Fibroblast of the aortic adventitia (primary cell): ENCODE results near the gene UBAC2. TPM values are rescaled to one million over a fixed set of nuclear protein-coding genes. Genes with fewer than 3 reads are reported as not detected.

Experiments
- DNase-seq: peaks from one replicate; pipeline ENCODE4 v3.0.0-alpha.2; 2010; ENCODE audit warnings: low read depth
- H3K4me3 ChIP-seq: 2 replicates; pipeline ENCODE4 v1.5.1; 2011; ENCODE audit warnings: low read depth, mild to moderate bottlenecking, control low read depth, low read length, moderate library complexity
- total RNA-seq: library from RNA; depleted of rRNA; stranded (reverse); fragments of >200 nt; gene quantifications from 2 replicates; pipeline ENCODE4 v1.2.3, GENCODE V29; 2012; ENCODE audit warnings: low replicate concordance
- TF ChIP-seq, protein P1 (sequence below): IDR thresholded peaks from 2 replicates; pipeline ENCODE4 v1.5.1; 2011; ENCODE audit warnings: mild to moderate bottlenecking, low read length, control low read depth, inconsistent platforms; ENCODE audit not compliant: insufficient read depth

Gene UBAC2
- total RNA-seq, 1 donor = 33.8 TPM

DNA sequence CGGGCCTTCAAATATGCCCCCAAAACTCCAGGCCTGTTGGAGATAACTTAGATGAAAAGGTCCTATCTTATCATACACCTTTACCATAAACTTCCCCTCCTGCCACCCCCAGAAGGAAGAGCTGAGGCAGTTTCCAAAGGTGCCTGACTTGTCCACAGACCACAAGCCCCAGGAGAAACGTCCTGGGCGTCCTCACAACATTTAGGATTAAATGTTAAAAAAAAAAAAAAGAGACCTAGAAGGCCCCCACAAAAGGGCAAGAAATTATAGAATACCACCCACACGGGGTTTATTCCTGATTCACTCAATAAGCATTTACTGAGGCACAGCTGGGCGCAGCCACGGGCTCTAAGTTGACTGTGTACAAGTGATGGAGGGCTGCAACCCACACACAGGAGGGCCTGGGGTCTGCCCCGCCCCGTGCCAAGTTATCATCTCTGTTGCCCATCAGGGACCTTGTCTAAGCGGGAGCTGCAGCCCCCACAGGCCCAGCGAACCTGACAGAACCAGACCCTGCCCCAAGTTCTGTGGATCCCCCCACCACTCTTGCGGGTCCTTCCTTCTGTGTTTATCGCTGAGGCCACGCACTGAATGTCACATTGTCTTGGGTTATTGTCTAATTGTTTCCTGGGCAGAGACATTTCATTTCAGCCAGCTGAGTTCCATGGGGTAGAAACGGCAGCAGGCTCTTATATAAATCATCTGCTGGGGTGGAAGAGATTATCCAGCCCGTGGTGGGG is 217.6 kb downstream of the UBAC2 start:
- DNase-seq = no peak
- H3K4me3 ChIP-seq = no peak overlapping the region
- TF ChIP-seq, protein P1, sequence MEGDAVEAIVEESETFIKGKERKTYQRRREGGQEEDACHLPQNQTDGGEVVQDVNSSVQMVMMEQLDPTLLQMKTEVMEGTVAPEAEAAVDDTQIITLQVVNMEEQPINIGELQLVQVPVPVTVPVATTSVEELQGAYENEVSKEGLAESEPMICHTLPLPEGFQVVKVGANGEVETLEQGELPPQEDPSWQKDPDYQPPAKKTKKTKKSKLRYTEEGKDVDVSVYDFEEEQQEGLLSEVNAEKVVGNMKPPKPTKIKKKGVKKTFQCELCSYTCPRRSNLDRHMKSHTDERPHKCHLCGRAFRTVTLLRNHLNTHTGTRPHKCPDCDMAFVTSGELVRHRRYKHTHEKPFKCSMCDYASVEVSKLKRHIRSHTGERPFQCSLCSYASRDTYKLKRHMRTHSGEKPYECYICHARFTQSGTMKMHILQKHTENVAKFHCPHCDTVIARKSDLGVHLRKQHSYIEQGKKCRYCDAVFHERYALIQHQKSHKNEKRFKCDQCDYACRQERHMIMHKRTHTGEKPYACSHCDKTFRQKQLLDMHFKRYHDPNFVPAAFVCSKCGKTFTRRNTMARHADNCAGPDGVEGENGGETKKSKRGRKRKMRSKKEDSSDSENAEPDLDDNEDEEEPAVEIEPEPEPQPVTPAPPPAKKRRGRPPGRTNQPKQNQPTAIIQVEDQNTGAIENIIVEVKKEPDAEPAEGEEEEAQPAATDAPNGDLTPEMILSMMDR = no peak

DNA sequence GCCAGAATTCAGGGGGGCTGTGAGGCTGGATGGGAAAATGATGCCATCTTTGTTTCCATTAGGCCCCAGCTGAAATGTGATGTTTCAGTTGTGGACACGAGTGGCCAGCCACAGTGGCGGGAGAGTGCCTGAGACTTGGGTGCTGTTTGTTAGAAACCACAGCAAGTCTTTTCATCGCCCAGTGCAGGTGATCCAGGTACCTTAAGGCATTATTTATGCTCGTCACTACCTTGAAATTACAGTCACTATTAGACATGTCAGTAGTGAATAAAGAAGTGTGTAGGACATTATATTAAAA is 218.1 kb downstream of the UBAC2 start:
- H3K4me3 ChIP-seq = no peak overlapping the region
- TF ChIP-seq, protein P1 = no peak
- DNase-seq = no peak

- TF ChIP-seq, protein P1 = no peak
- DNase-seq = no peak
- H3K4me3 ChIP-seq = no peak overlapping the region
These were observed 219.1 kb downstream of the UBAC2 start for GRCh38 chr13:99419591-99420243.

- no peak overlapping the region for H3K4me3 ChIP-seq
- TF ChIP-seq, protein P1 = no peak
- DNase-seq = no peak
These were observed 220.6 kb downstream of the UBAC2 start for GRCh38 chr13:99421271-99421670.

GRCh38 chr13:99421758-99422585 is 221.3 kb downstream of the UBAC2 start:
- no peak for DNase-seq
- no peak overlapping the region for H3K4me3 ChIP-seq
- TF ChIP-seq, protein P1 = no peak

DNA sequence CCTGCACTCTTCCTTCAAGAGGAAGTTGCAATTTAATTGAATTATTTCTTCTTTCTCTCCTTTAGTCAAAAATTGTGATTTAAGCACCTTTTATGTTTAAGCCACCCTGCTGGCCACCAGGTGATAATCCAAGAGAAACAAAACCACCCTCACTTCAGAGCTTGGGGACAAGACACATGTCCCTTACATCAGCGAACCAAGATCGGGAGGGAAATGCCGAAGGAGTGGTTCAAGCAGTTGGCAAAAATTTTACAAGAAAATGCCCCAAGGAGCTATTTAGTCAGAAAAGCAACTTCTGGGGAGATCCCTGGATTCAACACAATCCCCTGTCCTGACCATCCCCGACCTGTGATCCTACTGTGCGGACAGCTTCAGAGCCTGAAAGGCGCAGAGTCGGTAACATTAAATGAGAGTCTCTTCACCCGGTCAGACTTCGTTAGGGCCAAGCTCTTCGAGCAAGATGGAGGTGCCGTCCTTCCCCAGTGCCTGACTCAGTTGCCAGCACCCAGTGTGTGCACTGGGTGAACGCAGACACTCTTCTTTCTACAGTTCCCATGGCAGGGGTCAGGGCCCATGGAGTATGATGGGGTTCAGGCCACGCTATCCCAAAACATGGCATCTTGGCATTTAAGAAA is 222.0 kb downstream of the UBAC2 start:
- DNase-seq = no peak
- TF ChIP-seq, protein P1 = no peak
- H3K4me3 ChIP-seq = no peak overlapping the region
